GM21786 (cell line): ENCODE results near the gene CNTD1.

Experiments
- ATAC-seq: cut with Tn5 transposase; IDR thresholded peaks from one replicate; pipeline ENCODE4 v1.9.1; 2021; ENCODE audit not compliant: unreplicated experiment

CNTD1 gene

GRCh38 chr17:42779304-42779935 is 19.2 kb upstream of the CNTD1 start:
- no peak for ATAC-seq

DNA sequence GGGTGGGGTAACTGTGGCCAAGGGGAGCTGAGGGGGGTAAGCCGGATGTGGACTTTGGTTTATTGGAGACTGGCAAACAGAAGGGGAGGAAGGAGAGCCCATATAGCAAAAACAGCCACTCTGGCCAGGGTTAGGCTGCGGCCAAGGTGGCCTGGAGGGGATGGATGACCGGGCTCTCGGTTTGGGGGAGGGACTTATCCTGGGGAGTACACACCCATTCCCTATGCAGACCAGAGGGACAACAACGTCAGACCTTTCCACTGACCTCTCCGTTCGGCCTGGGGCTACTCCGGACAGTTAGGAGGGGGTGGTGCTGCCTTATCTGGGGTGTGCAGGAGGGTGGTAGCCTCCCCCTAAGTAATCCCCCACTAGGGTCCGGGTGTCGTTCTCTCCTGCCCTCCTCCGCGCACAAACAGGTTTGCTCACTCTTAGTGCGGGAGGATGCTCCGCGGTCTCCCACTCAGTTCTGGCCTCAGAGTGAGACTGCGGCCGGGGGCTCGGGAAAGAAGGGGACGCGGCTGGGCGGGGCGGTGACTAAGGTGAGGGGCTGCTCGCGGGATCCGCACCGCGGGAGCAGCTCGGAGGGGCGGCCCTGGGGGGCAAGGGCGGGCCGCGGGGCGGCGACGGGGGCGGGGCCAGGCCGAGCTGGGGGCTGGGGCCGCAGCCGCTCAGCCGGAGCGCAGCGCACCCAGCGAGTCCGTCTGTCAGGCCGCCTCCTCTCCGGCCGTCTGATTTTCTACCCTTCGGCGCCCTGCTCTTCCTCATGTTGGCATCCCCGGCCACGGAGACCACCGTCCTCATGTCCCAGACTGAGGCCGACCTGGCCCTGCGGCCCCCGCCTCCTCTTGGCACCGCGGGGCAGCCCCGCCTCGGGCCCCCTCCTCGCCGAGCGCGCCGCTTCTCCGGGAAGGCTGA is 18.5 kb upstream of the CNTD1 start, which contains the start of gene WNK4:
WNK4 (plus strand) TSS at position 675 of the 915 bp plus-strand sequence; CDS start at position 764, 89 bp downstream.
- no peak for ATAC-seq

DNA sequence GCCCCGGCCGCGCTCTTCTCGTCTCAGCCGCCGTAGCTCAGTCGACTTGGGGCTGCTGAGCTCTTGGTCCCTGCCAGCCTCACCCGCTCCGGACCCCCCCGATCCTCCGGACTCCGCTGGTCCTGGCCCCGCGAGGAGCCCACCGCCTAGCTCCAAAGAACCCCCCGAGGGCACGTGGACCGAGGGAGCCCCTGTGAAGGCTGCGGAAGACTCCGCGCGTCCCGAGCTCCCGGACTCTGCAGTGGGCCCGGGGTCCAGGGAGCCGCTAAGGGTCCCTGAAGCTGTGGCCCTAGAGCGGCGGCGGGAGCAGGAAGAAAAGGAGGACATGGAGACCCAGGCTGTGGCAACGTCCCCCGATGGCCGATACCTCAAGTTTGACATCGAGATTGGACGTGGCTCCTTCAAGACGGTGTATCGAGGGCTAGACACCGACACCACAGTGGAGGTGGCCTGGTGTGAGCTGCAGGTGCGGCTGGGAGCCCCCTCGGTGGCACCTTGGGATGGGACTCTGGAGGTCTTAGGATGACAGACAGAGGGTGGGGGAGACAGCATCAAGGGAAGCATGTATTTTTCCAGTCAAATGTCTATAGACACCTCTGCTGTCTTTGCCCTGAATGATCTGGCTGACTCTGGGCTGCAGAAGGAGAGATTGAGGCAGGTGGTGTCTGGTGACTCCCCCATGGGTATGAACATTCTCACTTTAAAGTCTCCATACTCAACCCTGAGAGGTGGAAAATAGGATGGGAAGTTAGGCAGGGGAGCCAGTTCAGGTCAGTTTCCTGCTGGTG is 17.6 kb upstream of the CNTD1 start:
- no peak for ATAC-seq

GRCh38 chr17:42781639-42782165 is 17.0 kb upstream of the CNTD1 start:
- no peak for ATAC-seq

GRCh38 chr17:42782166-42783061 is 16.2 kb upstream of the CNTD1 start:
- ATAC-seq: no peak

- ATAC-seq: no peak
Measured at GRCh38 chr17:42783062-42783790, 15.4 kb upstream of the CNTD1 start.

DNA sequence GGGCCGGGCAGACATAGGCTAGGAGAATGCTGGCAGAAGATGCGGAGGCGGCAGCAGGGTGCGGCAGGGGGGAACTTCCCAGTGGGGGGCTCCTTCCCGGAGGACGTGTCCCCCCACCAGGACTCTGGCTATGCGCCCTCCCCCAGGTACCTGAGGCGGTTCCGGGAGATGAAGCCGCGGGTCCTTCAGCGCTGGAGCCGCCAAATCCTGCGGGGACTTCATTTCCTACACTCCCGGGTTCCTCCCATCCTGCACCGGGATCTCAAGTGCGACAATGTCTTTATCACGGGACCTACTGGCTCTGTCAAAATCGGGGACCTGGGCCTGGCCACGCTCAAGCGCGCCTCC is 14.9 kb upstream of the CNTD1 start:
- ATAC-seq: no peak

DNA sequence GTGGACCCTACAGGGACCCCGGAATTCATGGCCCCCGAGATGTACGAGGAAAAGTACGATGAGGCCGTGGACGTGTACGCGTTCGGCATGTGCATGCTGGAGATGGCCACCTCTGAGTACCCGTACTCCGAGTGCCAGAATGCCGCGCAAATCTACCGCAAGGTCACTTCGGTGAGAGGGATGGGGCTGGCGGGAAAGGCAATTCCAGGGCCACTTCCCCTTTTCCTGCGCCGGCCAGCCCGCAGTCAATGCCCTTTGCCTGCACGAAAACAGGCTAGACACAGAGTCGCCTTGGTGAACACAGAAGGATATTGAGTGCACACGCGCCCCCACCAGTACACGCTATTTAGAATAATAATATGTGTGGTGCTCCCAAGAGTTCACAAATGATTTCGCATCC is 14.3 kb upstream of the CNTD1 start:
- no peak for ATAC-seq

- no peak for ATAC-seq
Measured at GRCh38 chr17:42784811-42785592, 13.7 kb upstream of the CNTD1 start.

DNA sequence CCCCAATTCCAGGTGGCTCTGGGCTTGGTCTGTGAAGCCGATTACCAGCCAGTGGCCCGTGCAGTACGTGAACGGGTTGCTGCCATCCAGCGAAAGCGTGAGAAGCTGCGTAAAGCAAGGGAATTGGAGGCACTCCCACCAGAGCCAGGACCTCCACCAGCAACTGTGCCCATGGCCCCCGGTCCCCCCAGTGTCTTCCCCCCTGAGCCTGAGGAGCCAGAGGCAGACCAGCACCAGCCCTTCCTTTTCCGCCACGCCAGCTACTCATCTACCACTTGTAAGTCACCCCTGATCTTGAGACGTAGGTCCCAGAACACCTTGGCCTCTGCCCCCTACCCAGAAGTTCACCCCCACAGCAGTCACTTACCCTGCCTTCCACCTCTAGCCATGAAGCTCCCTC is 11.4 kb upstream of the CNTD1 start:
- no peak for ATAC-seq

DNA sequence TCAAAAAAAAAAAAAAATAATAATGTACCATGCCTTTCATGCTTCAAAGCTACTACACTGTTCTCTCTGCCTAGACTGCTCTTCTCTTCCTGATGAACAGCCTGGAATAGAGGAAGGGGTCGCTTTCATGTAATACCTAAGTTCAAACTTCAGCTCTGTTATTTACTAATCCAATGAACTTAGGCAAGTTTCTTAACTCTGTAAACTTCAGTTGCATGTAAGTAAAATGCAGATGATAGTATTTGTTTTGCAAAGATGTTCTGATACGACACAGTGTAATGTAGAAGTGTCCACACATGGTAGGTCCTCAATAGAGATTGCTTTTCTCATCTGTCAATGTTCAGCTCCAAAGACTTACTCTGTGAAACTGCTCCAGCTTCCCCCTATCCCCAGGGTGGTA is 6.7 kb upstream of the CNTD1 start:
- no peak for ATAC-seq

- no peak for ATAC-seq
Measured at GRCh38 chr17:42792545-42792944, 6.1 kb upstream of the CNTD1 start.

- ATAC-seq: no peak
Measured at GRCh38 chr17:42795061-42795460, 3.6 kb upstream of the CNTD1 start.

GRCh38 chr17:42795465-42795864 is 3.2 kb upstream of the CNTD1 start:
- no peak for ATAC-seq

DNA sequence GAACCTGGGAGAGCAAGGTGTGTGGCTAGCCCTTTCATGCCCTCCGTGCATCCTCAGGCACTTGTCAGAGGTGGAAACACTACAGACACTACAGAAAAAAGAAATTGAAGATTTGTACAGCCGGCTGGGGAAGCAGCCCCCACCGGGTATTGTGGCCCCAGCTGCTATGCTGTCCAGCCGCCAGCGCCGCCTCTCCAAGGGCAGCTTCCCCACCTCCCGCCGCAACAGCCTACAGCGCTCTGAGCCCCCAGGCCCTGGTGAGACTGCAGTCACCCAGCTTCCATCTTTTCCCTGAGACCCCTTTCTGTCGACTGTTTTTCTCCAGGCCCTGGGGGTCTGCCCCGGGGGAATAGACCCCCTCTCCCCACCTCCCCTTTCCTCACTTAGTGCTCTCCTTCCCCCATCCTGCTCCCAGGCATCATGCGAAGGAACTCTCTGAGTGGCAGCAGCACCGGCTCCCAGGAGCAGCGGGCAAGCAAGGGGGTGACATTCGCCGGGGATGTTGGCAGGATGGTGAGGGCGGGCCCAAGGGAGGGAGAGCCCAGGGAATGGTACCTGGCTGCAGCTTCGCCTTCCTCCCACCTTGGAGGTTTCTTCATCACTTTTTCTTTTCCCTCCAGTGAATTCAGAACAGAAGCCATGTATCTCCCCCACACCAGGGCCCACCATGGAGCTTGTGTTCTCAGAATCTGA is 2.4 kb upstream of the CNTD1 start:
- no peak for ATAC-seq

GRCh38 chr17:42797067-42798007 is 1.3 kb upstream of the CNTD1 start:
- ATAC-seq: no peak

GRCh38 chr17:42798011-42798382 is 664 bp upstream of the CNTD1 start:
- no peak for ATAC-seq
